Bronchial epithelial cell (primary cell): ENCODE measurements around the gene HTR3D. TPM values are rescaled to one million over a fixed set of nuclear protein-coding genes. Genes with fewer than 3 reads are reported as not detected.
"Not testable (repeated sequence)": the region's sequence is repeated elsewhere in the genome, so short reads cannot be mapped to it uniquely, and the experiment has no call there.

Experiments used
- DNase-seq: peaks from one replicate; pipeline ENCODE4 v3.0.0-alpha.2; 2010; ENCODE audit warnings: low read depth
- FAIRE-seq: peaks from 2 replicates; lab custom pipeline; 2011; peaks lifted over from hg19 to GRCh38; lab: Jason Lieb, UNC
- H3K27me3 ChIP-seq: 2 replicates; pipeline ENCODE4 v1.5.1; 2011; ENCODE audit warnings: low read length; ENCODE audit not compliant: control insufficient read depth, insufficient read depth
- H3K36me3 ChIP-seq: 2 replicates; pipeline ENCODE4 v1.5.1; 2011; ENCODE audit warnings: low read length; ENCODE audit not compliant: control insufficient read depth, insufficient read depth
- H3K4me3 ChIP-seq: 2 replicates; pipeline ENCODE4 v1.5.1; 2011; ENCODE audit warnings: mild to moderate bottlenecking, low read depth, low read length, control low read depth
- CTCF ChIP-seq: IDR thresholded peaks from 2 replicates; pipeline ENCODE4 v1.5.1; 2011; ENCODE audit warnings: mild to moderate bottlenecking, moderate library complexity, low read length, control low read depth, inconsistent platforms; ENCODE audit not compliant: insufficient read depth, severe bottlenecking
- total RNA-seq: library from RNA; depleted of rRNA; stranded (reverse); fragments of >200 nt; gene quantifications from 2 replicates; pipeline ENCODE4 v1.2.1, GENCODE V29; 2014

HTR3D gene
- total RNA-seq, 1 donor from 2014 or later: not detected

- DNase-seq (no peak), FAIRE-seq (no peak)
- H3K27me3 ChIP-seq: no peaks in the 10 kb centered on the region
- H3K36me3 ChIP-seq: peaks cover 2% of the 10 kb centered on the region
- peak overlapping the region; percentile 99 for H3K4me3 ChIP-seq
- TF ChIP-seq CTCF: no peak
These were observed 13.0 kb upstream of the HTR3D start for GRCh38 chr3:184018424-184018973.

GRCh38 chr3:184022323-184022722, 9.2 kb upstream of the HTR3D start:
- FAIRE-seq (no peak), DNase-seq (peak; percentile 49)
- Histone ChIP-seq H3K27me3 (no peaks in the 10 kb centered on the region), H3K4me3 (no peak overlapping the region), H3K36me3 (no peaks in the 10 kb centered on the region)
- no peak for TF ChIP-seq CTCF

GRCh38 chr3:184025256-184025655, 6.3 kb upstream of the HTR3D start:
- H3K4me3 ChIP-seq, DNase-seq, H3K36me3 ChIP-seq, FAIRE-seq, H3K27me3 ChIP-seq: not testable (repeated sequence)

GRCh38 chr3:184028275-184028890, 3.2 kb upstream of the HTR3D start:
- not testable (repeated sequence) for H3K36me3 ChIP-seq, H3K4me3 ChIP-seq, FAIRE-seq, H3K27me3 ChIP-seq, DNase-seq

DNA sequence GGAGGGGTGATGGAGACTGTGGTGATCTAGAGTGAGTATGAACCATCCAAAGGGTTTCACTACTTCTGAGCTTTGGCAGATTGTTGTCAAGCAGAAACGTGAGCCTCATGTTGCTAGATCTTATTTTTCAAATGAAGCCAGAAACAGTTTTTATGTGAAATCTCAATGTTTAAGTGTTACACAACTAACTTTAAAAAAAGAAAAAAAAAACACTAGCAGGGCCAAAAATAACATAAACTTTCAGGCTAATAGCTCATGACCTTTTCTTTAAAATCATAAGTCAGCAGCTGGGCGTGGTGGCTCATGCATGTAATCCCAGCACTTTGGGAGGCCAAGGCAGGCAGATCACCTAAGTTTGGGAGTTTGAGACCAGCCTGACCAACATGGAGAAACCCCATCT, 2.1 kb upstream of the HTR3D start:
- no peak overlapping the region for H3K4me3 ChIP-seq
- no peaks in the 10 kb centered on the region for H3K36me3 ChIP-seq
- no peak for TF ChIP-seq CTCF
- FAIRE-seq (no peak), DNase-seq (no peak)
- H3K27me3 ChIP-seq: no peaks in the 10 kb centered on the region

DNA sequence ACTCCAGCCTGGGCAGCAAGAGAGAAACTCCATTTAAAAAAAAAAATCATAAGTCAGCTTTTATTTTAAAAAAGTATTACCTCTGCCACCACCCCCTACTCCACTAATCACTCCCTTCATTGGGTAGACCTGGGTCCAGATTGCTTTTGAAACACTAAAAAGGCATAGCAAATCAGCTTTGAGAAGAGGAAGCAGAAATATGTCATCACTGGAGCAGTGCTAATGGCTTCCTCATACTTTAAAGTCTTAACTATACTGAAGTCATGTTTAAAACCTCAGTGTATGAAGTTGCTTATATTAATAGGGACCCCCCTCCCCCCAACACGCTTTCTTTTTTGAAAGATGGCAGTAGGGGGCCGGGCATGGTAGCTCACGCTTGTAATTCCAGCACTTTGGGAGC, 1.0 kb upstream of the HTR3D start:
- Histone ChIP-seq H3K4me3 (no peak overlapping the region), H3K36me3 (no peaks in the 10 kb centered on the region), H3K27me3 (no peaks in the 10 kb centered on the region)
- FAIRE-seq (no peak), DNase-seq (no peak)
- no peak for TF ChIP-seq CTCF

GRCh38 chr3:184037816-184038215, 6.3 kb downstream of the HTR3D start:
- Histone ChIP-seq H3K36me3 (no peaks in the 10 kb centered on the region), H3K27me3 (no peaks in the 10 kb centered on the region), H3K4me3 (no peak overlapping the region)
- no peak for FAIRE-seq
- no peak for DNase-seq
- no peak for TF ChIP-seq CTCF

DNA sequence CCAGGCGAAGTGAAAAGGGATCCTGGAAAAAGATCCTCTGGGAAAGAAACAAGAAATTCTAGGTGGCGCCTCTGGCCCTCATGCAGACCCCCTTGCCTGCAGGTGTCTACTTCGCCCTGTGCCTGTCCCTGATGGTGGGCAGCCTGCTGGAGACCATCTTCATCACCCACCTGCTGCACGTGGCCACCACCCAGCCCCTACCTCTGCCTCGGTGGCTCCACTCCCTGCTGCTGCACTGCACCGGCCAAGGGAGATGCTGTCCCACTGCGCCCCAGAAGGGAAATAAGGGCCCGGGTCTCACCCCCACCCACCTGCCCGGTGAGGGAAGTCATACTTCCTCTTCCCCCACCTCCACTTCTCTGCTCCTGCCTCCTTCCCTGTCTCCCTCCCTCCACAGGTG, 6.8 kb downstream of the HTR3D start:
- not testable (repeated sequence) for FAIRE-seq, H3K27me3 ChIP-seq, H3K36me3 ChIP-seq, DNase-seq, H3K4me3 ChIP-seq
